ENCODE results near the gene PIK3R3.

GRCh38 chr1:46169811-46170454, 37.5 kb upstream of the PIK3R3 start:
- TF ChIP-seq, protein P1, sequence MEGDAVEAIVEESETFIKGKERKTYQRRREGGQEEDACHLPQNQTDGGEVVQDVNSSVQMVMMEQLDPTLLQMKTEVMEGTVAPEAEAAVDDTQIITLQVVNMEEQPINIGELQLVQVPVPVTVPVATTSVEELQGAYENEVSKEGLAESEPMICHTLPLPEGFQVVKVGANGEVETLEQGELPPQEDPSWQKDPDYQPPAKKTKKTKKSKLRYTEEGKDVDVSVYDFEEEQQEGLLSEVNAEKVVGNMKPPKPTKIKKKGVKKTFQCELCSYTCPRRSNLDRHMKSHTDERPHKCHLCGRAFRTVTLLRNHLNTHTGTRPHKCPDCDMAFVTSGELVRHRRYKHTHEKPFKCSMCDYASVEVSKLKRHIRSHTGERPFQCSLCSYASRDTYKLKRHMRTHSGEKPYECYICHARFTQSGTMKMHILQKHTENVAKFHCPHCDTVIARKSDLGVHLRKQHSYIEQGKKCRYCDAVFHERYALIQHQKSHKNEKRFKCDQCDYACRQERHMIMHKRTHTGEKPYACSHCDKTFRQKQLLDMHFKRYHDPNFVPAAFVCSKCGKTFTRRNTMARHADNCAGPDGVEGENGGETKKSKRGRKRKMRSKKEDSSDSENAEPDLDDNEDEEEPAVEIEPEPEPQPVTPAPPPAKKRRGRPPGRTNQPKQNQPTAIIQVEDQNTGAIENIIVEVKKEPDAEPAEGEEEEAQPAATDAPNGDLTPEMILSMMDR (IDR thresholded peaks at IDR 0.05) = no peak
- TF ChIP-seq POLR2AphosphoS5 (IDR thresholded peaks at IDR 0.05) (no peak), POLR2A (IDR thresholded peaks at IDR 0.05) (no peak), EP300 (IDR thresholded peaks at IDR 0.05) (no peak)
